HG03439 (cell line): ENCODE results near the gene PGPEP1.
"Not testable (repeated sequence)": the region's sequence is repeated elsewhere in the genome, so short reads cannot be mapped to it uniquely, and the experiment has no call there.

Source experiments
- ATAC-seq: cut with Tn5 transposase; IDR thresholded peaks from one replicate; pipeline ENCODE4 v1.9.1; 2021; ENCODE audit warnings: mild to moderate bottlenecking, moderate library complexity; ENCODE audit not compliant: unreplicated experiment

PGPEP1 gene

DNA sequence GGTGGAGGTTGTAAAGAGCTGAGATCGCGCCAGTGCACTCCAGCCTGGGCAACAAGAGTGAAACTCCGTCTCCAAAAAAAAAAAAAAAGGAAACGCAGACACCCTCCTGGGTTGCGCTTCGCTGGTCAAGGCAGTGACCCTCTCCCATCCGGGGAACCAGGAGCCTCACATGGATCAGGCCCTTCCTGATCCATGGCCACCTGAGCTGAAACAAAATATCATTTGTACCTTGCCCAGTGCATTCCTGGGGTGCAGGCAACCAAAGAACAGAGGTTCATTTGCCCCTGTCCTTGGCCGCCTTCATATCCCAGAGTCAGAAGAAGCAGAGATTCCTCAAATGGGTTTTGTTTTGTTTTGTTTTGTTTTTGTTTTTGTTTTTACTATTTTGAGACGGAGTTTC is 9.5 kb upstream of the PGPEP1 start:
- ATAC-seq = no peak

DNA sequence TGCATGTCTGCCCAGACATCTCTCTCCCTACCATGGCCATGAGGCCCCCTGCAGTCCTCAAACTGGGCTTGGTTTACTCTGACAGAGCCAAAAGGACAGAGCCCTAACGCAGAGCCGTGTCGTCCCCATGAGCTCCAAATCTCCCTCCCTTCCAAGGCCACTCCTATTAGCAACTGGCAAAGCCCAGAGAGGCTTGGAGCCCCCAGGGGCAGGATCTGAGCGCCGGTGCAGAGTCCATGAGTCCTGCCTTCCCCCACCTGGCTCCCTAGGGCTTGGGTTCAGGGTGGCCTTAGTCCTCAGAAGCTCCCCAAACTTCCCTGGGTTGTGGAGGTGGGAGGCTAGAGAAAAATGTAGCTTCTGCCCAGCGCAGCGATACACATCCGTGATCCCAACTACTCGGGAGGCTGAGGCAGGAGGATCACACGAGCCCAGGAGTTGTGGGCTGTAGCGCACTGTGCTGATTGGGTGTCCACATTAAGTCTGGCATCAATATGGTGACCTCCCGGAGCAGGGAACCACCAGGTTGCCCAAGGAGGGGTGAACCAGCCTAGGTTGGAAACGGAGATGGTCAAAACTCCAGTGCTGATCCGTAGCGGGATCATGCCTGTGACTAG is 7.4 kb upstream of the PGPEP1 start:
- ATAC-seq = no peak

- no peak for ATAC-seq
These were observed 6.7 kb upstream of the PGPEP1 start for GRCh38 chr19:18333680-18334079.

- no peak for ATAC-seq
These were observed 4.3 kb upstream of the PGPEP1 start for GRCh38 chr19:18336121-18336520.

DNA sequence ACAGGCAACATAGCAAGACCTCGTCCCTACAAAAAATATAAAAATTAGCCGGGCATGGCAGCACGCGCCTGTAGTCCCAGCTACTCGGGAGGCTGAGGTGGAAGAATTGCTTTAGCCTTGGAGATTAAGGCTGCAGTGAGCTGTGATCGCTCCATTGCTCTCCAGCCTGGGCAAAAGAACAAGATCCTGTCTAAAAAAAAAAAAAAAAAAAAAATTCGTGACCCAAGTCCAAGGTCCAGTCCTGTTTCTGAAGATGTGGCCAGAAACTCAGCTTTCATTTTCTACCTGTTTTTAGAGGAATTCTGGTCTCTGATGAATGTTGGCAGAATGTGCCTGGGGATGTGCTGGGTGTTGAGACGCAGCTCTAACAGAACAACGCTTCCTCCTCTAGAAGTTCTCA is 1.9 kb upstream of the PGPEP1 start:
- no peak for ATAC-seq

DNA sequence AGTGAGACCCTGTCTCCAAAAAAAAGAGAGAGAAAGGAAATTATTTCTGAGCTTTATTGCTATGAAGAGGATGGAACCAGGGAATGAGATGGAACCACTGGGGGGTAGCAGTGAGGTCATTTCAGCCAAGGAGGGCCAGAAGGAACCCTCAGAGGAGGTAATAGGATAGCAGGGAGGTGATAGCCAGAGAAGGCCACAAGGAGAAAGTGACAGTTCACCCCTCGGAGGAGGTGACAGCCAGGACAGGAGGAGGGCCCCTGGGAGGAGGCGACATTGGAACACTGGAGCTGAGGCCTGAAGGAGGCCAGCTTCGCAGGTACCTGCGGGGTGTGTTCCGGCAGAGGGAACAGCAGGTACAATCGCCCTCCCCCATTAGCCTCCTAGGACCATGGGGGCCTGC is 675 bp upstream of the PGPEP1 start:
- no peak for ATAC-seq

DNA sequence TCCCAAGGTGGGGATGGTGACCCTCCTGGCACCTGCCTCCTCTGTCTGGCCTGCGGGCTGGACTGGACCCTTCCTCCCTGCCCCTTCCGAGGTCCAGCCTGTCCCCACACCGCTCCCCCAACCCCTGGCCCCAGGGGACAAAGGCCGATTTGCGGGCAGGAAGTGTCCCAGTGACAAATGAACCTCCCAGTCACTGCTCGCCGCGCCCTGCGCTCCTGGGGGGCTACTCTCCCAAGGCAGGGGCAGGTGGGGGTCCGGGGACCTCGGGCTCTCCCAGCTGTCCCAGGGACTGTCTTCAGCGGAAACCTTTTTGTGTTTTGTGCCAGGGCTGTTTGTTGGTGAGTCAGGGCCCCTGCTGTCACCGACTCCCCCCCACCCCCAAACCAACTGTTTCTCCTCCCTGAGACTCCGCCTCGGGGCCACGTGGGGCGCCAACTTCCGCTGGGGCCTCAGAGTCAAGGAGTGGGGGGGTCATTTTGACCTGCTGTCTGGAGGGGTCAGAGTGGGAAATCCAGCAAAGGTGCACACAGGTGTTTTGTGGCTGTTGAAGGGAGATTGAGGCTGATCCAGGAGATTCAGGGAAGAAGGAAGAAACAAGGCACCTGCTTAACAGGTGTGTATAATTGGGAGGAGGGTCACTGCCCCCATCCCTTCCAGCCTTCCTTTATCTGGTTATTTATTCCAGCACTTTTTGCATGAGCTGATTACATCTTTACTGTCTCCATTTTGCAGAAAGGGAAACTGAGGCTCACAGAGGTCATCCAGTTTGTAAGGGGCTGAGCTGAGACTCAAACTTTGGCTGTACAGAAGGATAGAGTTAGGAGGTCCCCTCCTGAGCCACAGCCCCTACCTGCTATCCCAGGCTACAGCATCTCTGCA is 831 bp downstream of the PGPEP1 start:
- no peak for ATAC-seq

GRCh38 chr19:18342090-18342632 is 1.8 kb downstream of the PGPEP1 start:
- no peak for ATAC-seq

- no peak for ATAC-seq
These were observed 4.2 kb downstream of the PGPEP1 start for GRCh38 chr19:18344582-18344950.

DNA sequence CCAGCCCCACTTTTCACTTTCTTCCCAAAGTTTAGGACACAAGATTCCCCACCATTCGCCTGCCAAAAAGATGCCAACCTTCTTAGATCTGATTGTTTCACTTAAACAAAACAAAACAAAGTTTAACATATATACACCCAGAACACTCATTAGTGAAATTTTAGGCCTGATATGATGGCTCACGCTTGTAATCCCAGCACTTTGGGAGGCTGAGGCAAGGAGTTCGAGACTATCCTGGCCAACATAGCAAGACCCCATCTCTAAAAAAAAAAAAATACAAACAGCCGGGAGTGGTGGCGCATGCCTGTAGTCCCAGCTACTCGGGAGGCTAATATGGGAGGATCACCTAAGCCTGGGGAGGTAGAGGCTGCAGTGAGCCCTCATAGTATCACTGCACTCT is 4.9 kb downstream of the PGPEP1 start:
- ATAC-seq = no peak

- no peak for ATAC-seq
These were observed 5.7 kb downstream of the PGPEP1 start for GRCh38 chr19:18346091-18346490.

GRCh38 chr19:18348171-18348570 is 7.8 kb downstream of the PGPEP1 start:
- no peak for ATAC-seq

DNA sequence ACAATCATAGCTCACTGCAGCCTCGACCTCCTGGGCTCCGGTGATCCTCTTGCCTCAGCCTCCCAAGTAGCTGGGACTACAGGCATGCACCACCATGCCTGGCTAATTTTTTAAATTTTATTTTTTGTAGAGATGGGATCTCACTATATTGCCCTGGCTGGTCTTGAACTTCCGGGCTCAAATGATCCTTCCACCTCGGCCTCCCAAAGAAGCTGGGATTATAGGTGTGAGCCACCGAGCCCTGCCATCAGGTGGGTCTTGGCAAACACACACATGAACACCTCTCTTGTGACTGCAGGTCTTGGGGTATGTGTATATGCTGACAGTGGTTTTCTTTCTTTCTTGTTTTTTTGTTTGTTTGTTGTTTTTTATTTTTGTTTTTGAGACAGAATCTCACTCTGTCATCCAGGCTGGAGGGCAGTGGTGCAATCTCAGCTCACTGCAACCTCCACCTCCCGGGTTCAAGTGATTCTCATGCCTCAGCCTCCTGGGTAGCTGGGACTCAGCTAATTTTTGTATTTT is 8.5 kb downstream of the PGPEP1 start:
- ATAC-seq = not testable (repeated sequence)

DNA sequence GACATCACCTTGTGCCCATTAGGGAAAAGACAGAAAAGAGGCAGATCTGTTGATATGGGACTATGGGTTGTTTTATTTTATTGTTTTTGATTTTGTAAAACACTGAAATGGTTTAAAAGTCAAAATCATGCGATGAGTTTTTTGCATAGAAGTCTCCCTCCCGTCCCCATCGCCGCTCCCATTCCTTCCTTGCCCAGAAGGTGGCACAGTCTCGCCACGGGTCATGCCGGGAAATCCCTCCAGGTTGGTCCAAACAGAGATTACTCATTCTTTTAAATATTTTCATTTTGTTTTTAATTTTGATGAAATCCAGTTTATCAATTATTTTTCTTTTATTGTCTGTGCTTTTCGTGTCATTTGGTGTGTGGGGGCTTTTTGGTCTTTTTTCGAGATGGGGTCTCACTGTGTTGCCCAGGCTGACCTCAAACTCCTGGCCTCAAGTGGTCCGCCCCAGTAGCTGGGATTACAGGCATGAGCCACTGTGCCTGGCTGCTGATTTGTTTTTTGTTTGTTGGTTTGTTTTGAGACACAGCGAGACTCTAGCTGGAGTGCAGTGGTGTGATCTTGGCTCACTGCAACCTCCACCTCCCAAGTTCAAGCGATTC is 9.2 kb downstream of the PGPEP1 start:
- no peak for ATAC-seq

DNA sequence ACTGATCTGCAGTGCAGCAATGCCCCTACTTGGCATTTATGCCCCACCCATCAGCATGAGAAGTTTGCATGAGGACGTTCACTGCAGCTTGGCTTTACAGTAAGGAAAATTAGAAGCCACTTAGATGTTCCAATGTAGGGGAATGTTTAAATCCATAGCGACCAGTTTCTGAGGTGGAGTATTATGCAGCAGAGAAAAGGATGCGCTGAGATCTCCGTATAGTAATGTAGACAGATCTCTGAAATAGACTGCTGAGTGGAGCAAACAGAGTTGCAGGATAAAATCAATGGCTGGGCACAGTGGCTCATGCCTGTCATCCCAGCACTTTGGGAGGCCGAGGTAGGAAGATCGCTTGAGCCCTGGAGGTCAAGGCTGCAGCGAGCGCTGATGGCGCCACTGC is 10.1 kb downstream of the PGPEP1 start:
- no peak for ATAC-seq

GRCh38 chr19:18351544-18351943 is 11.1 kb downstream of the PGPEP1 start:
- ATAC-seq = no peak

- no peak for ATAC-seq
These were observed 13.1 kb downstream of the PGPEP1 start for GRCh38 chr19:18353378-18354005.

- ATAC-seq = not testable (repeated sequence)
These were observed 14.3 kb downstream of the PGPEP1 start for GRCh38 chr19:18354743-18355142.

DNA sequence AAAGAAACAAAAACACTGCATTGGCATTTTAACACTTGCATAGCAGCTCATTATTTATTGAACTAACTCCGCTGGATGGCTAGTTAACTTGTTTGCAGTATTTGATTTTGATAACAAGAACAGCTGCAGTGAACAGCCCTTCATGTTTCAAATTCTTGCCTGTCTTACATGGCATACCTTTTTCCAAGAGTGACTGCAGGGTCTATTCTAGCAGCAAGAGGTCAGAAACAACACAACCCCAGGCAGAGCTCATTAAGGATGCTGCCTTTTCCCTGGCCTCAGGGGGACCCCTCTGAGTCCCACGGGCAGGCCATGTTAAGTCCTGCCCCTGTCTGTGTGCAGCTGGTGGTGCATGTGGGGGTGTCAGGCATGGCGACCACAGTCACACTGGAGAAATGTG is 16.6 kb downstream of the PGPEP1 start:
- no peak for ATAC-seq

- ATAC-seq = no peak
These were observed 21.2 kb downstream of the PGPEP1 start for GRCh38 chr19:18361646-18362045.

GRCh38 chr19:18362934-18363542 is 22.6 kb downstream of the PGPEP1 start:
- no peak for ATAC-seq
